CD4-positive, alpha-beta memory T cell (primary cell): ENCODE results near the gene IGFL1. TPM values are rescaled to one million over a fixed set of nuclear protein-coding genes. Genes with fewer than 3 reads are reported as not detected.
"Not testable (repeated sequence)": the region's sequence is repeated elsewhere in the genome, so short reads cannot be mapped to it uniquely, and the experiment has no call there.

Source experiments
- CTCF ChIA-PET: fragments of 350-600 bp; sonication (Branson Sonifier 250); formaldehyde crosslinking; loops from one replicate; lab custom pipeline; 2021; ENCODE audit warnings: inconsistent platforms; ENCODE audit not compliant: partially characterized antibody; lab: Charles Lee
- POLR2A ChIA-PET: fragments of 350-600 bp; sonication (Branson Sonifier 250); formaldehyde crosslinking; loops from one replicate; lab custom pipeline; 2021; ENCODE audit not compliant: partially characterized antibody; lab: Charles Lee
- DNase-seq, 5 donors: peaks; one replicate each; pipeline versions ENCODE4 v3.0.0 to v3.0.0-alpha.2; 2020 to 2022; ENCODE audit warnings: mixed read lengths in 1 of 5
- H3K27ac ChIP-seq: one replicate; pipeline ENCODE4 v1.7.0; 2013; ENCODE audit warnings: low read depth, low read length
- H3K27me3 ChIP-seq: 2 replicates; pipeline ENCODE4 v1.7.0; 2013; ENCODE audit warnings: mild to moderate bottlenecking, low read length, moderate library complexity; ENCODE audit not compliant: insufficient read depth
- H3K36me3 ChIP-seq: 2 replicates; pipeline ENCODE4 v1.7.0; 2013; ENCODE audit warnings: mild to moderate bottlenecking, low read length, moderate library complexity; ENCODE audit not compliant: insufficient read depth
- H3K4me1 ChIP-seq: 2 replicates; pipeline ENCODE4 v1.7.0; 2013; ENCODE audit warnings: mild to moderate bottlenecking, low read length, moderate library complexity; ENCODE audit not compliant: insufficient read depth
- H3K4me3 ChIP-seq, 2 donors: one replicate each; pipeline ENCODE4 v1.7.0; 2013; ENCODE audit warnings: low read length in 2 of 2, mild to moderate bottlenecking in 1 of 2
- H3K9me3 ChIP-seq, 2 donors: one replicate each; pipeline ENCODE4 v1.7.0; 2013; ENCODE audit warnings: low read length in 2 of 2, control low read depth in 1 of 2; ENCODE audit not compliant: control insufficient read depth in 1 of 2
- H3K27ac Mint-ChIP-seq, 7 donors: one replicate each; pipeline ENCODE4 v1.8.0; 2020 to 2021; ENCODE audit warnings: mixed read lengths in 7 of 7, mild to moderate bottlenecking in 6 of 7, inconsistent platforms in 3 of 7, moderate library complexity in 3 of 7
- H3K27me3 Mint-ChIP-seq, 2 donors: one replicate each; pipeline ENCODE4 v1.8.0; 2020 to 2021; ENCODE audit warnings: mixed read lengths in 2 of 2
- H3K36me3 Mint-ChIP-seq, 2 donors: one replicate each; pipeline ENCODE4 v1.8.0; 2020 to 2021; ENCODE audit warnings: mixed read lengths in 2 of 2, inconsistent platforms in 1 of 2, mild to moderate bottlenecking in 1 of 2
- H3K4me1 Mint-ChIP-seq, 4 donors: one replicate each; pipeline ENCODE4 v1.8.0; 2020 to 2021; ENCODE audit warnings: mixed read lengths in 4 of 4, mild to moderate bottlenecking in 1 of 4
- H3K4me3 Mint-ChIP-seq, 8 donors: one replicate each; pipeline ENCODE4 v1.8.0; 2020 to 2021; ENCODE audit warnings: mixed read lengths in 8 of 8, mild to moderate bottlenecking in 7 of 8, moderate library complexity in 6 of 8, inconsistent platforms in 3 of 8
- H3K9me3 Mint-ChIP-seq, 8 donors: one replicate each; pipeline ENCODE4 v1.8.0; 2020 to 2021; ENCODE audit warnings: mixed read lengths in 8 of 8, mild to moderate bottlenecking in 5 of 8, inconsistent platforms in 3 of 8, moderate library complexity in 1 of 8
- intact Hi-C: fragments of 100-400 bp; cut with micrococcal nuclease; formaldehyde crosslinking; loops from one replicate; pipeline ENCODE4 v1.15.1; 2023
- polyA plus RNA-seq, 2 donors: library from polyadenylated mRNA; unstranded; fragments of 300-500 nt; fragmentation: Illumina TruSeq; gene quantifications; one replicate each; pipeline ENCODE4 v1.2.3, GENCODE V29; 2021
- total RNA-seq, 2 experiments: library from RNA; stranded (reverse); gene quantifications; one replicate each; pipeline ENCODE4 v1.2.3, GENCODE V29; 2021

IGFL1 gene
- total and polyA plus RNA-seq, 4 experiments from 2014 or later: not detected

GRCh38 chr19:46189971-46190888, 39.3 kb upstream of the IGFL1 start:
- Histone ChIP-seq H3K4me1 (no peaks in the 10 kb centered on the region), H3K36me3 (no peaks in the 10 kb centered on the region), H3K9me3 (no peaks in the 10 kb centered on the region), H3K27ac (no peak overlapping the region), H3K4me3 (no peak overlapping the region), H3K27me3 (peaks cover 5% of the 10 kb centered on the region)
- H3K4me3 Mint-ChIP-seq: no peak overlapping the region
- H3K4me1 Mint-ChIP-seq: peaks cover 0 to under 1% (median 0%) of the 10 kb centered on the region in 4 donors
- no peaks in the 10 kb centered on the region for H3K36me3 Mint-ChIP-seq
- H3K9me3 Mint-ChIP-seq: no peaks in the 10 kb centered on the region
- POLR2A ChIA-PET: no interaction called here
- H3K27ac Mint-ChIP-seq: peak overlapping the region in 1 of 7 donors; percentile 29
- H3K27me3 Mint-ChIP-seq: peaks cover 17 to 42% of the 10 kb centered on the region in 2 donors
- intact Hi-C loops: loop anchor here (1.0 kb wide), 1 partner anchor 161 kb away; no protein-coding TSS in a partner anchor
- CTCF ChIA-PET: interaction anchor here (0.8 kb wide), 1 partner anchor 181 kb away, joined by 4 read pairs; no protein-coding TSS in a partner anchor
- no peak for DNase-seq

- Mint-ChIP-seq H3K27ac (peak overlapping the region in 1 of 7 donors; percentile 6), H3K27me3 (peaks cover 21 to 48% of the 10 kb centered on the region in 2 donors)
Observed at GRCh38 chr19:46191356-46191755, 38.2 kb upstream of the IGFL1 start.

GRCh38 chr19:46191972-46192371, 37.6 kb upstream of the IGFL1 start:
- intact Hi-C loops: no loop called here
- Histone ChIP-seq H3K9me3 (no peaks in the 10 kb centered on the region), H3K27me3 (peaks cover 5% of the 10 kb centered on the region), H3K4me1 (no peaks in the 10 kb centered on the region), H3K4me3 (no peak overlapping the region), H3K27ac (no peak overlapping the region), H3K36me3 (no peaks in the 10 kb centered on the region)
- Mint-ChIP-seq H3K27ac (no peak overlapping the region), H3K9me3 (no peaks in the 10 kb centered on the region), H3K27me3 (peaks cover 27 to 48% of the 10 kb centered on the region in 2 donors), H3K4me3 (no peak overlapping the region), H3K36me3 (no peaks in the 10 kb centered on the region), H3K4me1 (no peaks in the 10 kb centered on the region)
- no peak for DNase-seq
- POLR2A ChIA-PET: no interaction called here
- CTCF ChIA-PET: no interaction called here

More at GRCh38 chr19:46191356-46191755, 38.2 kb upstream of the IGFL1 start:
- H3K36me3 Mint-ChIP-seq: no peaks in the 10 kb centered on the region
- H3K4me1 Mint-ChIP-seq: no peaks in the 10 kb centered on the region
- Histone ChIP-seq H3K4me1 (no peaks in the 10 kb centered on the region), H3K36me3 (no peaks in the 10 kb centered on the region), H3K4me3 (no peak overlapping the region), H3K9me3 (no peaks in the 10 kb centered on the region), H3K27ac (no peak overlapping the region), H3K27me3 (peaks cover 5% of the 10 kb centered on the region)
- POLR2A ChIA-PET: no interaction called here
- CTCF ChIA-PET: no interaction called here
- H3K4me3 Mint-ChIP-seq: no peak overlapping the region
- intact Hi-C loops: no loop called here
- DNase-seq: no peak
- no peaks in the 10 kb centered on the region for H3K9me3 Mint-ChIP-seq

GRCh38 chr19:46192626-46192991, 36.9 kb upstream of the IGFL1 start:
- H3K9me3 ChIP-seq, H3K4me3 ChIP-seq, H3K4me3 Mint-ChIP-seq, H3K36me3 Mint-ChIP-seq, H3K27ac ChIP-seq, H3K9me3 Mint-ChIP-seq, H3K4me1 ChIP-seq, H3K27ac Mint-ChIP-seq, H3K36me3 ChIP-seq, DNase-seq, CTCF ChIA-PET, H3K4me1 Mint-ChIP-seq, H3K27me3 ChIP-seq, POLR2A ChIA-PET, intact Hi-C loops: not testable (repeated sequence)
- H3K27me3 Mint-ChIP-seq: peaks cover 30 to 53% of the 10 kb centered on the region in 2 donors

- Mint-ChIP-seq H3K36me3 (no peaks in the 10 kb centered on the region), H3K9me3 (peaks cover 0 to 2% (median 0%) of the 10 kb centered on the region in 8 donors), H3K4me1 (no peaks in the 10 kb centered on the region), H3K27me3 (peaks cover 30 to 50% of the 10 kb centered on the region in 2 donors), H3K4me3 (no peak overlapping the region), H3K27ac (no peak overlapping the region)
- POLR2A ChIA-PET: no interaction called here
- Histone ChIP-seq H3K4me3 (no peak overlapping the region), H3K36me3 (no peaks in the 10 kb centered on the region), H3K27me3 (peaks cover 5% of the 10 kb centered on the region), H3K27ac (no peak overlapping the region), H3K4me1 (no peaks in the 10 kb centered on the region), H3K9me3 (no peaks in the 10 kb centered on the region)
- no peak for DNase-seq
- intact Hi-C loops: no loop called here
- CTCF ChIA-PET: no interaction called here
Observed at GRCh38 chr19:46192992-46193650, 36.4 kb upstream of the IGFL1 start.

GRCh38 chr19:46193678-46194077, 35.9 kb upstream of the IGFL1 start:
- Mint-ChIP-seq H3K9me3 (peaks cover 0 to 2% (median 0%) of the 10 kb centered on the region in 8 donors), H3K4me1 (no peaks in the 10 kb centered on the region), H3K4me3 (no peak overlapping the region), H3K36me3 (no peaks in the 10 kb centered on the region), H3K27me3 (peaks cover 27 to 46% of the 10 kb centered on the region in 2 donors), H3K27ac (no peak overlapping the region)
- Histone ChIP-seq H3K9me3 (no peaks in the 10 kb centered on the region), H3K27ac (no peak overlapping the region), H3K27me3 (peaks cover 5% of the 10 kb centered on the region), H3K4me3 (no peak overlapping the region), H3K36me3 (no peaks in the 10 kb centered on the region), H3K4me1 (no peaks in the 10 kb centered on the region)
- DNase-seq: no peak
- CTCF ChIA-PET: no interaction called here
- POLR2A ChIA-PET: no interaction called here
- intact Hi-C loops: no loop called here

- DNase-seq: no peak
- peaks cover 0 to 2% (median 0%) of the 10 kb centered on the region in 8 donors for H3K9me3 Mint-ChIP-seq
- H3K27me3 Mint-ChIP-seq: peaks cover 24 to 41% of the 10 kb centered on the region in 2 donors
- ChIA-PET CTCF (no interaction called here), POLR2A (no interaction called here)
- no peaks in the 10 kb centered on the region for H3K9me3 ChIP-seq
- H3K36me3 Mint-ChIP-seq: no peaks in the 10 kb centered on the region
- H3K27ac ChIP-seq: no peak overlapping the region
- H3K36me3 ChIP-seq: no peaks in the 10 kb centered on the region
- no peak overlapping the region for H3K4me3 Mint-ChIP-seq
- no peaks in the 10 kb centered on the region for H3K4me1 Mint-ChIP-seq
- intact Hi-C loops: no loop called here
- H3K4me3 ChIP-seq: no peak overlapping the region
- no peak overlapping the region for H3K27ac Mint-ChIP-seq
- H3K4me1 ChIP-seq: no peaks in the 10 kb centered on the region
- H3K27me3 ChIP-seq: peaks cover 5% of the 10 kb centered on the region
Observed at GRCh38 chr19:46195104-46195503, 34.4 kb upstream of the IGFL1 start.
